HG02852 (cell line): ENCODE results near the gene VKORC1L1.
"Not testable (repeated sequence)": the region's sequence is repeated elsewhere in the genome, so short reads cannot be mapped to it uniquely, and the experiment has no call there.

Source experiments
- ATAC-seq: cut with Tn5 transposase; IDR thresholded peaks from one replicate; pipeline ENCODE4 v1.9.1; 2021; ENCODE audit warnings: mild to moderate bottlenecking, moderate library complexity; ENCODE audit not compliant: unreplicated experiment

Gene VKORC1L1

DNA sequence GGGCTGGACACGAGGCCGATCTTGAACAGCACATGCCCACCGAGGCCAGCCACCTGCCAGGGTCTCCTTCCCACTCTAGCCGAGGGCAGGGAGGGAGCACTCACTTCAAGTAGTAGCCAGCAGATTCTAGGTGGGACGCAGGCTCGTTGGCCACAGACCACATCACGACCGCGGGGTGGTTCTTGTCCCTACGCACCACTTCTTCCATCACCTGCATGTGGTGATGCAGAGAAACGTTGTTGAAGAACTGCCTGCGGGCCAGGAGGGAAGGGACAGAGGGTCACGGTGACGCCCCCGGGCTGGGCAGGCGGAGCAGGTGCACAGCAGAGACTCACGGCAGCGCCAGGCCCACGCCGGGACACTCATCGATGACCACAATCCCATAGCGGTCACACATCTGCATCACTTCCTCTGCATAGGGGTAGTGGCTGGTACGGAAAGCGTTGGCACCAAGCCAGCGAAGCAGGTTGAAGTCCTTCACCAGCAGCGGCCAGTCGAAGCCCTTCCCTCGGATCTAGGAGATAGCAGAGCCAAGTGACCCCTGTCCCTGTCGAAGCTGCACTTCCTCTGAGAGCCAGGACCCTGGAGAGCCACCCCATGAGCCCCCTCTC is 101.4 kb downstream of the VKORC1L1 start:
- ATAC-seq = no peak

- no peak for ATAC-seq
These were observed 102.0 kb downstream of the VKORC1L1 start for GRCh38 chr7:65974876-65975275.

DNA sequence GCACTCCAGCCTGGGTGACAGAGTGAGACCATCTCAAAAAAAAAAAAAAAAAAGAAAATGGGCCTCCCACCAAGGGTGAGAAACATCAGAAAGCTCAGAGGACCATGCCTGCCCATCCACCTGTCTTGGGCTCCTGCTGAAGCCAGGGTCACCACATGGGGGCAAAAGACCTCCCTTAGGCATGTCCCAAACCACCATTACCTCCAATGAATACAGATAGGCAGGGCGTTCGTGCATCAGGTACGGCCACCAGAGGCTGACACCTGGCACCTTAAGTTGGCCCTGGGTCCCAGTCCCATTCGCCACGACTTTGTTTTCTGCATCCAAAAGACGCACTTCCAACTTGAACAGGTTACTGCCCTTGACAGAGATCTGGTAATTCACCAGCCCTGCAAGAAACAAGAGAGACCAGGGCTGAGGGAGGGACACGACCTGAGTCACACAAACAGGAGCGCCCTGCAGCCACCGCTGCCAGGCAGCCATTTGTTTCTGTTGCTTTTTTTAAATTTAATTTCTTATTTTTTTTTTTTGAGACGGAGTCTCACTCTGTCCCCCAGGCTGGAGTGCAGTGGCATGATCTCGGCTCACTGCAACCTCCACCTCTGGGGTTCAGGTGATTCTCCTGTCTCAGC is 103.1 kb downstream of the VKORC1L1 start:
- no peak for ATAC-seq

GRCh38 chr7:65976659-65977196 is 103.9 kb downstream of the VKORC1L1 start:
- ATAC-seq = no peak

DNA sequence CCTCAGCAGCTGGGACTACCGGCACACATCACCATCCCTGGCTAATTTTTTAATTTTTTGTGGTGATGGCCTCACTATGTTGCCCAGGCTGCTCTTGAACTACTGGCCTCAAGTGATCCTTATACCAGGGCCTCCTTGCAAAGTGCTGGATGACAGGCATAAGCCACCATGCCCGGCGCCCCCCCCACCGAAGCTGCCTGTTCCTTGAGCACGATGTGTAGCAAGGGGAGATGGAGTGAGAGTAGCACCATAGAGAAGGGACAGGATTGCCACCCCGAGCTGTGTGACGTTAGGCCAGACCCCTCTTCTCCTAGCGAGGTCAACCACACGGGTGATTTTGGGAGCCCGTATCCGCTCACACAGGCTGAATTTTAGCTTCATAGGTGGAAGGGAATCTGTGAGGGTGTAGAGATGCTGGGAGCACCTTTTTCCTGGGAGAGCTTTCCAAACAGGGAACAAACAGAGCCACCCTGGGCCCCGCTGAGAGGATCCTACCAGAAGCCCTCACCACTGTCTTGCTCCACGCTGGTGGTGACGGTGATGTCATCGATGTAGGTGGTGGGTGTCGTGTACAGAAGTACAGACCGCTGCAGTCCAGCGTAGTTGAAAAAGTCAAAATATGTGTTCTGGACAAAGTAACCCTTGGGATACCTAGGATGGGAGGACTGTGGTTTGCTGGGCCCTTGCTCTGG is 106.2 kb downstream of the VKORC1L1 start:
- ATAC-seq = no peak

- ATAC-seq = no peak
These were observed 107.0 kb downstream of the VKORC1L1 start for GRCh38 chr7:65979583-65980477.

DNA sequence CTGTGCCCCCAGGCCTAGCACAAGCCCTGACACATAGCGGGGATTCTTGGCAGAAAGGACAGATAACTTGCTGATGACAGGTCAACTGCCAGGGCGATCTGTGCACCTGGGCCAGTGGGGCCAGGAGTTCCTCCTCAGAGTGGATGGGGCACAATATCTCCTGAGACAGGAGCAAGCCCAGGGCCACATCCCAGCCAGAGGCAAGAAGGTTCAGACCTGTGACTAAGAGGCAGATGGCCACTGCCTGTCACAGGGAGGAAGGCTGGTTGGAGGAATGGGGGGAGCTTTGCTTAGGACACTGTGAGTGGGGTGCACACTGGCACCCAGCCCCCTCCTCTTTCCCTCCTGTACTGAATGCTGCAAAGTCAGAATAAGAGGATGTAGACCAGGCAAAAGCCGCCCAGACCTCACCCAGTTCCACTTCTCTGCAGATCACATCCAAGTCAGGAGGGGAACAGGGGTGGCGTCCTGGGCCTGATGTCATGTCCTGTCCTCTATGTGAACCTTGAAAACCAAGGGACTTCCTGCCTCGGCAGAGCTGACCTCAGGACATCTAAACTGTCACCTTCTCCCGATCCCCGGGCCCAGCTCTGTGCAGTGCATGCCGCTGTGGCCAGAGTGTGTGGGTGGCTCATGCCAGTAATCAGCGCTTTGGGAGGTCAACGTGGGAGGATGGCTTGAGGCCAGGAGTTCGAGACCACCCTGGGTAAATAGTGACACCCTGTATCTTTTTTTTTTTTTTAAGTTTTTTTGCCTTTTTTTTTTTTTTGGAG is 107.8 kb downstream of the VKORC1L1 start:
- peak; percentile 65 for ATAC-seq

DNA sequence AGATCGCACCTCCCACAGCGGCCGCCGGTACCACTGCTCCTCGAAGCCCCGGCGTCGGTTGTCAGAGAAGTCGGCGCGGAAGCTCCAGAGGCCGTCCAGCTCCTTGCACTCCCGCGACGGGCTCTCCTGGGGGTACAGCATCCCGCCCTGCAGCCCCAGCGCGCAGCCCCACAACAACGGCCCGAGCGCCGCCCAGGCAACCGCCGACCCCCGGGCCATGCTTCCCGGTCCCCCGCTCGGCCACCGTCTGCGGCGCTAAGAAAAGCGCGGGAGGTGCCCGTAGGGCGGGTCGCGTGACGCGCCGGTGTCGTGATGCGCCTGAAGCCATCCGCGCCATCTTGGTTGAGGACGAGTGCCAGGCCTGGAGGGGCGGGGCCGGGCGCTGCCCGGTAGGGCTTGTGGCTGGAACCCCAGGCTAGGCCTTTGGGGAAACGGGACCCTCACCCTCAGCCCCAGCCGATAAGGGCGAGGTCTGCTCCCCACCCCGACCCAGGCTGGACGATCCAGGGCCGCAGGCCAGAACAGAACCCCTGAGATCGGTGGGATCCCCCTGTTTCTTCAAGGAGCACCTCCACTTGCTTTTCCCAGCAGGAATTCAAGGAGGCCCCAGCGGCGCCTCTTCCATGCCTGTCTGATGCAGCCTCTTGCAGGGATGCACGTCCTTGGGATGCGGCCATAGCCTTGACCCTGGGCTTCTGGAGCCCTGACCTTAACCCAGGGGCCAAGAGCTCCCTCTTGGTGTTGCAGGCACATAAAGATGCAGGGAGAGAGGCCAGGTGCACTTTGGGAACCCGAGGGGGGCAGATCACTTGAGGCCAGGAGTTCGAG is 109.3 kb downstream of the VKORC1L1 start, which contains the start of gene GUSB:
GUSB (minus strand) TSS at position 249 of the 828 bp plus-strand sequence; CDS start at position 219, 30 bp downstream.
- ATAC-seq = peak; percentile 86

DNA sequence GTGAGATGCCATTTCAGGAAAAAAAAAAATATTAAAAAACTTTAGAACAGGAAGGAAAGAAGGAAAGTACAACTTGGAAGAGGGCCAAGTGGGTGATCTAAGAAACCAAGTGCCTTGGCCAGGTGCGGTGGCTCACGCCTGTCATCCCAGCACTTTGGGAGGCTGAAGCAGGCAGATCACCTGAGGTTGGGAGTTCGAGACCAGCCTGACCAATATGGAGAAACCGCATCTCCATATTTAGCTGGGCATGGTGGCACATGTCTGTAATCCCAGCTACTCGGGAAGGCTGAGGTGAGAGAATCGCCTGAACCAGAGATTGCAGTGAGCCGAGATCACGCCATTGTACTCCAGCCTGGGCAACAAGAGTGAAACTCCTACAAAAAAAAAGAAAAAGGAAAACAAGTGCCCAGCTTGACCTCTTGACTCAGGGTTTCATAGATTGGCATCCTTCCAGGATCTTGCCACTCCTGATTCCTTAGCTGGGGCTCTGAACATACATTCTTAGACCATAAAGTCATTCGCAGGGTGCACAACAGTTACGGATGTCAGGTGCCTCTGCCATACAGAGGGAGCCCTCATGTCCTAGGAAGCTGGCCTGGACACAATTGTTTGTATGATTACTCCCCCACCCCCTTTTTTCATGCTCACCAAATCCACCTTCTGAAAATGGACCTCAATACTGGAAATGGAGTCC is 111.2 kb downstream of the VKORC1L1 start:
- no peak for ATAC-seq

DNA sequence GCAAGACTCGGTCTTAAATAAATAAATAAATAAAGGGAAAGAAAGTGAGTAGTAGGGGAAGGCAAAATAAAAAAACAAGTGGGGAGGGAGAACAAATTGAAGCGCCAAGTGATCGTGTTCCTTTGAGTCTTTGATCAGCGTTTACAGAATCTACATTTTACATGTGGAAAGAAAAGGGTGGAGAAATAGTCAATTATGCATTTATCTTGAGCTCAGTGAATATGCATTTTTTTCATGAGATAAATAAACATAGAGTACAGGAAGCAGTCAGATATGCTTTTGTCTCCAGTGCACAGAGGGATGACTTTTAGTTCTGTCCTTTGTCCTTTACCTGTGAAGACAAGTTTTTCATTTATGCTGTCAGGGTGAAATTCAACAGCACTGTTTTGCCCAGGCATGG is 115.2 kb downstream of the VKORC1L1 start:
- ATAC-seq = no peak

DNA sequence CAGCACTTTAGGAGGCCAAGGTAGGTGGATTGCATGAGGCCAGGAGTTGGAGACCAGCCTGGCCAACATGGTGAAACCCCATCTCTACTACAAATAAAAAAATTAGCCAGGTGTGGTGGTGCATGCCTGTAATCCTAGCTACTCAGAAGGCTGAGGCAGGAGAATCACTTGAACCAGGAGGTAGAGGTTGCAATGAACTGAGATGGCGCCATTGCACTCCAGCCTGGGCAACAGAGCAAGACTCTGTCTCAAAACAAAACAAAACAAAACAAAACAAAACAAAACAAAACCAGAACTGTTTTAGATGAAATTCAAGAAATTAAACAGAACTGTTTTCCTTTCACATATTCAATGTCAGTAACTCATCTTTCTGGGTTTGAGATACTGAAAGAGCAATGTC is 115.6 kb downstream of the VKORC1L1 start:
- ATAC-seq = not testable (repeated sequence)

- ATAC-seq = no peak
These were observed 116.8 kb downstream of the VKORC1L1 start for GRCh38 chr7:65989694-65990080.

DNA sequence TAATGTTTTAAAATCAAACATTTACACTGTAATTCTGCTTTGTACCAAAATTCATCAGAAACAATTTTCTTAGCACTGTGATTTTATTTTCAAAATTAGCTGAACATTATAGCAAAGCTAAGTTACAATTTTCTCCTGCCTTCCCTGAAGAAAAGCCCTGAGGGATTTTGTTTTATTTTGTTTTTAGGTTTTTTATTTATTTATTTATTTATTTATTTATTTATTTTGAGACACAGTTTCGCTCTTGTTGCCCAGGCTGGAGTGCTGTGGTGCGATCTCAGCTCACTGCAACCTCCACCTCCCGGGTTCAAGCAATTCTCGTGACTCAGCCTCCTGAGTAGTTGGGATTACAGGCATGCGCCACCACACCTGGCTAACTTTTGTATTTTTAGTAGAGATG is 119.0 kb downstream of the VKORC1L1 start:
- ATAC-seq = not testable (repeated sequence)

GRCh38 chr7:65992526-65992925 is 119.7 kb downstream of the VKORC1L1 start:
- no peak for ATAC-seq

DNA sequence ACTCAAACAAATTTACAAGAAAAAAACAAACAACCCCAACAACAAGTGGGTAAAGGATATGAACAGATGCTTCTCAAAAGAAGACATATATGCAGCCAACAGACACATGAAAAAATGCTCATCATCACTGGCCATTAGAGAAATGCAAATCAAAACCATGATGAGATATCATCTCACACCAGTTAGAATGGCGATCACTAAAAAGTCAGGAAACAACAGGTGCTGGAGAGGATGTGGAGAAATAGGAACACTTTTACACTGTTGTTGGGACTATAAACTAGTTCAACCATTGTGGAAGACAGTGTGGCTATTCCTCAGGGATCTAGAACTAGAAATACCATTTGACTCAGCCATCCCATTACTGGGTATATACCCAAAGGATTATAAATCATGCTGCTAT is 122.1 kb downstream of the VKORC1L1 start:
- not testable (repeated sequence) for ATAC-seq

DNA sequence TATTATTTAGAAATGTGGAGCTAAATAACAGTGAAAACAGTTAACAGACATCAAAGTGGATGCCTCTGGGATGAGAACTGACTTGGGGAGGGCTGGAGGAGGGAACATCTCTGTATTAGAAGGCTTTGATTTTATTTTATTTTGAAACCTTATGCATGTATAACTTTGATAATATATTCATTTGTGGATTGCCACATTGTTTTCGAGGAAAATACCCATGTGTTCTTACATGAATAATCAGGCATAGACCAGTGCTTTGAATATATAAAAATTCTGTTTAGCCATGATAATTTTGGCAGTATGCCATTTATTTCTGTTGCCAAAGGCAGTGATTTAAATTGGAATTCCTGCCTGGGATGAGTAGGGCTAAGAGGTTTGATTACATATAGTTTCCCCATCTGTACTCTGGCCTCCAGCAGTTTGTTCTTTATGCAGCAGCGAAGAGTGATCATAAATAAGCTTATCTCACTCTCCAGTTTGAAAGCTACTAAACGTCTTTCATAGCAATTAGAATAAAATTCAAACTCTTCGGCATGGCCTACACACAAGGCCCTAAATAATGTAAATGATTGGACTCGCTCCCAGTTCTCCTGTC is 128.0 kb downstream of the VKORC1L1 start:
- not testable (repeated sequence) for ATAC-seq

DNA sequence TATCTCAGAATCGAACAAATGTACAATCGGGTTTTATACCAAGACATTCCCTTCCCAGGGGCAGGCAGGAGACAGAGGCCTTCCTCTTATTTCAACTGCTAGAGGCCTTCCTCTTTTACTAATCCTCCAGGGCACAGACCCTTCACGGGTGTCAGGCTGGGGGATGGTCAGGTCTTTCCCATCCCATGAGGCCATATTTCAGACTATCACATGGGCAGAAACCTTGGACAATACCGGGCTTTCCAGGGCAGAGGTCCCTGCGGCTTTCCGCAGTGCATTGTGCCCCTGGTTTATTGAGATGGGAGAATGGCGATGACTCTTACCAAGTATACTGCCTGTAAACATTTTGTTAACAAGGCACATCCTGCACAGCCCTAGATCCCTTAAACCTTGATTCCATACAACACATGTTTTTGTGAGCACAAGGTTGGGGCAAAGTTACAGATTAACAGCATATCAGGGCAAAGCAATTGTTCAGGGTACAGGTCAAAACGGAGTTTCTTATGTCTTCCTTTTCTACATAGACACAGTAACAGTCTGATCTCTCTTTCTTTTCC is 132.3 kb downstream of the VKORC1L1 start:
- not testable (repeated sequence) for ATAC-seq

GRCh38 chr7:66007232-66007631 is 134.4 kb downstream of the VKORC1L1 start:
- ATAC-seq = no peak
